HepG2 (cell line): Measurements from ENCODE around the gene PKP3. TPM values are rescaled to one million over a fixed set of nuclear protein-coding genes. Genes with fewer than 3 reads are reported as not detected.

ENCODE experiments used
- CREB1 ChIP-seq, 2 experiments: fragments of 450-650 bp in 1 of 2; IDR thresholded peaks; 2 replicates each; pipeline ENCODE4 v1.6.1; 2016 to 2017; ENCODE audit warnings: control low read depth in 1 of 2, mild to moderate bottlenecking in 1 of 2, missing compliant biosample characterization in 1 of 2, missing genetic modification characterization in 1 of 2
- EZH2 ChIP-seq: conservative IDR thresholded peaks from 2 replicates; pipeline ENCODE4 v1.6.1; 2012; ENCODE audit warnings: mild to moderate bottlenecking, low read depth, low read length, moderate library complexity
- JUN ChIP-seq: sonication (generic); formaldehyde crosslinking; IDR thresholded peaks from 2 replicates; pipeline ENCODE4 v1.4.0; 2020; ENCODE audit warnings: mild to moderate bottlenecking, missing genetic modification reagents
- MED1 ChIP-seq: sonication (generic); formaldehyde crosslinking; IDR thresholded peaks from 2 replicates; pipeline ENCODE4 v1.4.0; 2020; ENCODE audit warnings: missing genetic modification reagents
- PHF5A ChIP-seq: IDR thresholded peaks from one replicate; pipeline ENCODE4 v1.6.1; 2018; ENCODE audit warnings: low read depth, missing genetic modification reagents; ENCODE audit not compliant: unreplicated experiment
- SRSF1 ChIP-seq: fragments of 200-400 bp; formaldehyde crosslinking; optimal IDR thresholded peaks from 2 replicates; pipeline ENCODE3; 2017; ENCODE audit warnings: mild to moderate bottlenecking, low read depth, low read length, moderate library complexity
- SRY ChIP-seq: sonication (generic); formaldehyde crosslinking; IDR thresholded peaks from 2 replicates; pipeline ENCODE4 v1.8.0; 2022; ENCODE audit warnings: mild to moderate bottlenecking, missing genetic modification reagents
- ZBTB7A ChIP-seq: sonication (generic); formaldehyde crosslinking; IDR thresholded peaks from 2 replicates; pipeline ENCODE4 v1.8.0; 2022; ENCODE audit warnings: mild to moderate bottlenecking, missing genetic modification reagents
- ZFAT ChIP-seq: sonication (generic); formaldehyde crosslinking; conservative IDR thresholded peaks from 2 replicates; pipeline ENCODE4 v1.8.1; 2023; ENCODE audit warnings: missing genetic modification reagents, inconsistent platforms
- ZFX ChIP-seq: sonication (generic); formaldehyde crosslinking; IDR thresholded peaks from 2 replicates; pipeline ENCODE4 v1.4.0; 2020; ENCODE audit warnings: mild to moderate bottlenecking, low read depth, missing genetic modification reagents, moderate library complexity
- ZMAT3 ChIP-seq: sonication (generic); formaldehyde crosslinking; conservative IDR thresholded peaks from 2 replicates; pipeline ENCODE4 v1.7.0; 2021; ENCODE audit warnings: missing genetic modification reagents
- ZNF557 ChIP-seq: sonication (generic); formaldehyde crosslinking; IDR thresholded peaks from 2 replicates; pipeline ENCODE4 v1.4.0; 2020; ENCODE audit warnings: missing genetic modification reagents
- ZNF563 ChIP-seq: sonication (generic); formaldehyde crosslinking; IDR thresholded peaks from 2 replicates; pipeline ENCODE4 v1.8.0; 2022; ENCODE audit warnings: mild to moderate bottlenecking, moderate library complexity, missing genetic modification reagents
- ZNF629 ChIP-seq: sonication (generic); formaldehyde crosslinking; conservative IDR thresholded peaks from 2 replicates; pipeline ENCODE4 v1.5.0; 2020; ENCODE audit warnings: missing genetic modification reagents
- ZNF766 ChIP-seq: sonication (generic); formaldehyde crosslinking; IDR thresholded peaks from 2 replicates; pipeline ENCODE4 v1.5.0; 2020; ENCODE audit warnings: missing genetic modification reagents, borderline replicate concordance
- ZSCAN21 ChIP-seq: sonication (generic); formaldehyde crosslinking; IDR thresholded peaks from 2 replicates; pipeline ENCODE4 v1.8.0; 2022; ENCODE audit warnings: mild to moderate bottlenecking, missing genetic modification reagents, moderate library complexity, borderline replicate concordance
- polyA plus RNA-seq, 8 experiments: library from polyadenylated mRNA; depleted of rRNA in 3 of 8; stranded (reverse) in 7 of 8; unstranded in 1 of 8; fragments of >200 nt; fragmentation: Illumina TruSeq in 4 of 8; extraction: Trizol in 4 of 8; gene quantifications; 2 replicates each; pipeline versions ENCODE4 v1.2.1 to v1.2.3, GENCODE V29; 2011 to 2016; ENCODE audit warnings: low read depth in 4 of 8, missing spikeins in 1 of 8, mixed read lengths in 1 of 8; ENCODE audit not compliant: insufficient read depth in 1 of 8
- total RNA-seq, 5 experiments: library from RNA; depleted of rRNA; stranded (reverse); fragments of >200 nt; fragmentation: Illumina TruSeq; extraction: Trizol; gene quantifications; 2 replicates each; pipeline ENCODE4 v1.2.3, GENCODE V29; 2016; ENCODE audit warnings: low read depth in 1 of 5
- TF ChIP-seq, protein P1 (sequence below): sonication (generic); formaldehyde crosslinking; IDR thresholded peaks from 2 replicates; pipeline ENCODE4 v1.5.1; 2020; ENCODE audit warnings: mild to moderate bottlenecking, moderate library complexity, missing genetic modification reagents
- TF ChIP-seq, protein P2 (sequence below), 2 experiments: sonication (generic) in 1 of 2; formaldehyde crosslinking in 1 of 2; IDR thresholded peaks; 2 replicates each; pipeline versions ENCODE4 v1.4.0 to v1.6.1; 2018 to 2020; ENCODE audit warnings: missing genetic modification reagents in 2 of 2, borderline replicate concordance in 1 of 2, low read depth in 1 of 2, mild to moderate bottlenecking in 1 of 2, missing biosample characterization in 1 of 2
- TF ChIP-seq, protein P3 (sequence below): sonication (generic); formaldehyde crosslinking; conservative IDR thresholded peaks from 2 replicates; pipeline ENCODE4 v1.4.0; 2020; ENCODE audit warnings: missing genetic modification reagents
- TF ChIP-seq, protein P4 (sequence below): sonication (generic); formaldehyde crosslinking; IDR thresholded peaks from 2 replicates; pipeline ENCODE4 v1.5.0; 2020; ENCODE audit warnings: missing genetic modification reagents

Gene PKP3
- total and polyA plus RNA-seq, 2 of the 13 experiments (the other 11 are each of a cell fraction or from before 2014, with no cell fraction given), result 18.0 to 28.7 TPM

DNA sequence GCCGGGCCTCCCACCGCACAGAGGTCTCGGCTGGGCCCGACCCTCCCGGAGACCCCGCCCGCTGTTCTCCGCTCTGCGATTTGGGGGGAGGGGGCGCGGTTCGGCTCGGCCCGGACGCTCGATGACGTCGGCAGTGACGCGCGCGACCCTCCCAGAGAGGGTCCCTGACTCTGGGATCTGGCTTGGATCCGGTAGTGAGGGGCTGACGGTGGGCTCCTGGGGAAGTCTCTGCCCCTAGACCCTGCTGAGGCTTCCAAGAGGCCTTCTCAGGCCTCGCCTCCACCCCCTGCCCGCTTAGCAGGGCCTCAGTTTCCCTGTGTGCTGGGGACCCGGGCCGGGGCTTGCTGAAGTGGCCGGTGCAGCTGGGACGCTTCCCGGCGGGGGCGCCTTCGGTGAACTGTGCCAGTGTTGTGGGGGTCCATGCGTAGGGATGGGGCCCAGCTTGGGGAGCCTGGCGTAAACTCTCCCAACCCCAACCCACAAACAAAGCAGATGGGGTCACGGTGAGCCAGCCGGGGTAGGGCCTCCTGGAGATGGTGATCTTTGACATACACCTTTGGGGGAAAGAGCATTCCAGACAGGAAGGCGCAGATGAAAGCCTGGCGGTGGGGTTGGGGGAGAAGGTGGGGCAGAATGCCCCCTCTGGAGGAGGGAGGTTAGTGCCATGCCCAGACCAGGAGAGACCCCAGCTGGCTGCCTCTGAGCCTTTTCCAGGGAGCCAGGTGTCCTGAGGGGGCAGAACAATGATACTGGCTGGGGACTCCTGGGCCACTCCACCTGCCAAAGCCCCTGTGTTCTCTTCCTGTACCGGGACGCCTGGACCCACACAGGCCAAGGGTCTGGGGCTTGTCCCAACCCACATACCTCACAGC lies 23.7 kb upstream of the PKP3 start (continued):
- TF ChIP-seq ZFX (CRISPR knock-in tag) (peak; percentile 49), ZBTB7A (CRISPR knock-in tag) (peak; percentile 15; the same call in 1 of the 2 replicates), SRY (no peak), ZNF766 (CRISPR knock-in tag) (no peak), EZH2 (no peak), CREB1 (IDR thresholded peaks at IDR 0.05) (peak; percentile 68; the same call in 1 of the 2 replicates), CREB1 (CRISPR knock-in tag; IDR thresholded peaks at IDR 0.05) (no peak), PHF5A (no peak), ZNF557 (CRISPR knock-in tag) (no peak), ZNF563 (no peak), ZNF629 (no peak), JUN (CRISPR knock-in tag) (no peak), SRSF1 (peak; percentile 11), ZFAT (CRISPR knock-in tag) (no peak), ZSCAN21 (CRISPR knock-in tag) (0 out of 2 replicates have a peak, but pooled peaks have one; percentile 20), MED1 (no peak), ZMAT3 (CRISPR knock-in tag) (0 out of 2 replicates have a peak, but pooled peaks have one; percentile 24)
- TF ChIP-seq, protein P1, sequence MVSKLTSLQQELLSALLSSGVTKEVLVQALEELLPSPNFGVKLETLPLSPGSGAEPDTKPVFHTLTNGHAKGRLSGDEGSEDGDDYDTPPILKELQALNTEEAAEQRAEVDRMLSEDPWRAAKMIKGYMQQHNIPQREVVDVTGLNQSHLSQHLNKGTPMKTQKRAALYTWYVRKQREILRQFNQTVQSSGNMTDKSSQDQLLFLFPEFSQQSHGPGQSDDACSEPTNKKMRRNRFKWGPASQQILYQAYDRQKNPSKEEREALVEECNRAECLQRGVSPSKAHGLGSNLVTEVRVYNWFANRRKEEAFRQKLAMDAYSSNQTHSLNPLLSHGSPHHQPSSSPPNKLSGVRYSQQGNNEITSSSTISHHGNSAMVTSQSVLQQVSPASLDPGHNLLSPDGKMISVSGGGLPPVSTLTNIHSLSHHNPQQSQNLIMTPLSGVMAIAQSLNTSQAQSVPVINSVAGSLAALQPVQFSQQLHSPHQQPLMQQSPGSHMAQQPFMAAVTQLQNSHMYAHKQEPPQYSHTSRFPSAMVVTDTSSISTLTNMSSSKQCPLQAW (CRISPR knock-in tag), result no peak
- TF ChIP-seq, protein P2, sequence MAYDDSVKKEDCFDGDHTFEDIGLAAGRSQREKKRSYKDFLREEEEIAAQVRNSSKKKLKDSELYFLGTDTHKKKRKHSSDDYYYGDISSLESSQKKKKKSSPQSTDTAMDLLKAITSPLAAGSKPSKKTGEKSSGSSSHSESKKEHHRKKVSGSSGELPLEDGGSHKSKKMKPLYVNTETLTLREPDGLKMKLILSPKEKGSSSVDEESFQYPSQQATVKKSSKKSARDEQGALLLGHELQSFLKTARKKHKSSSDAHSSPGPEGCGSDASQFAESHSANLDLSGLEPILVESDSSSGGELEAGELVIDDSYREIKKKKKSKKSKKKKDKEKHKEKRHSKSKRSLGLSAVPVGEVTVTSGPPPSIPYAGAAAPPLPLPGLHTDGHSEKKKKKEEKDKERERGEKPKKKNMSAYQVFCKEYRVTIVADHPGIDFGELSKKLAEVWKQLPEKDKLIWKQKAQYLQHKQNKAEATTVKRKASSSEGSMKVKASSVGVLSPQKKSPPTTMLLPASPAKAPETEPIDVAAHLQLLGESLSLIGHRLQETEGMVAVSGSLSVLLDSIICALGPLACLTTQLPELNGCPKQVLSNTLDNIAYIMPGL (CRISPR knock-in tag; IDR thresholded peaks at IDR 0.05; ENCODE audit: borderline replicate concordance in 1 of 2, low read depth in 1 of 2), result 0 out of 4 replicates have a peak, but pooled peaks of 1 of the 2 experiments have one; percentile 22
- TF ChIP-seq, protein P3, sequence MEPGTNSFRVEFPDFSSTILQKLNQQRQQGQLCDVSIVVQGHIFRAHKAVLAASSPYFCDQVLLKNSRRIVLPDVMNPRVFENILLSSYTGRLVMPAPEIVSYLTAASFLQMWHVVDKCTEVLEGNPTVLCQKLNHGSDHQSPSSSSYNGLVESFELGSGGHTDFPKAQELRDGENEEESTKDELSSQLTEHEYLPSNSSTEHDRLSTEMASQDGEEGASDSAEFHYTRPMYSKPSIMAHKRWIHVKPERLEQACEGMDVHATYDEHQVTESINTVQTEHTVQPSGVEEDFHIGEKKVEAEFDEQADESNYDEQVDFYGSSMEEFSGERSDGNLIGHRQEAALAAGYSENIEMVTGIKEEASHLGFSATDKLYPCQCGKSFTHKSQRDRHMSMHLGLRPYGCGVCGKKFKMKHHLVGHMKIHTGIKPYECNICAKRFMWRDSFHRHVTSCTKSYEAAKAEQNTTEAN (CRISPR knock-in tag), result no peak
- TF ChIP-seq, protein P4, sequence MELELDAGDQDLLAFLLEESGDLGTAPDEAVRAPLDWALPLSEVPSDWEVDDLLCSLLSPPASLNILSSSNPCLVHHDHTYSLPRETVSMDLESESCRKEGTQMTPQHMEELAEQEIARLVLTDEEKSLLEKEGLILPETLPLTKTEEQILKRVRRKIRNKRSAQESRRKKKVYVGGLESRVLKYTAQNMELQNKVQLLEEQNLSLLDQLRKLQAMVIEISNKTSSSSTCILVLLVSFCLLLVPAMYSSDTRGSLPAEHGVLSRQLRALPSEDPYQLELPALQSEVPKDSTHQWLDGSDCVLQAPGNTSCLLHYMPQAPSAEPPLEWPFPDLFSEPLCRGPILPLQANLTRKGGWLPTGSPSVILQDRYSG (CRISPR knock-in tag), result no peak
